HEK293 (cell line): ENCODE data around the gene SPINK2.
A peak's percentile ranks its signal among the peaks of the same experiment; 100 is the strongest.

Source experiments
- IKZF3 ChIP-seq: fragments of 450-650 bp; IDR thresholded peaks from 2 replicates; pipeline ENCODE4 v1.5.0; 2018; ENCODE audit warnings: missing biosample characterization, mild to moderate bottlenecking, missing genetic modification characterization, moderate library complexity
- ZBTB10 ChIP-seq: fragments of 450-650 bp; formaldehyde crosslinking; IDR thresholded peaks from 2 replicates; pipeline ENCODE4 v1.5.1; 2016; ENCODE audit warnings: missing biosample characterization, missing genetic modification characterization
- ZBTB26 ChIP-seq: fragments of 450-650 bp; formaldehyde crosslinking; optimal IDR thresholded peaks from 2 replicates; pipeline ENCODE3; 2016; ENCODE audit warnings: missing biosample characterization, mild to moderate bottlenecking, missing genetic modification characterization
- ZBTB44 ChIP-seq: fragments of 450-650 bp; IDR thresholded peaks from 2 replicates; pipeline ENCODE4 v1.5.1; 2018; ENCODE audit warnings: missing biosample characterization, mild to moderate bottlenecking, missing genetic modification characterization
- ZBTB7A ChIP-seq: fragments of 450-650 bp; formaldehyde crosslinking; IDR thresholded peaks from 2 replicates; pipeline ENCODE4 v1.5.1; 2016; ENCODE audit warnings: low read depth, missing biosample characterization, missing genetic modification characterization
- ZEB2 ChIP-seq: fragments of 450-650 bp; formaldehyde crosslinking; IDR thresholded peaks from 2 replicates; pipeline ENCODE4 v1.5.1; 2016; ENCODE audit warnings: missing biosample characterization, missing genetic modification characterization
- ZIC2 ChIP-seq: fragments of 450-650 bp; formaldehyde crosslinking; IDR thresholded peaks from 2 replicates; pipeline ENCODE4 v1.5.1; 2016; ENCODE audit warnings: missing biosample characterization, missing genetic modification characterization
- ZNF133 ChIP-seq: fragments of 450-650 bp; formaldehyde crosslinking; IDR thresholded peaks from 2 replicates; pipeline ENCODE4 v1.5.1; 2016; ENCODE audit warnings: missing biosample characterization, missing genetic modification characterization
- ZNF138 ChIP-seq: fragments of 450-650 bp; formaldehyde crosslinking; IDR thresholded peaks from 2 replicates; pipeline ENCODE4 v1.5.1; 2016; ENCODE audit warnings: missing biosample characterization, missing genetic modification characterization, borderline replicate concordance
- ZNF19 ChIP-seq: fragments of 450-650 bp; formaldehyde crosslinking; IDR thresholded peaks from 2 replicates; pipeline ENCODE4; 2016; ENCODE audit warnings: missing biosample characterization, missing genetic modification characterization, low read depth
- ZNF2 ChIP-seq: fragments of 450-650 bp; formaldehyde crosslinking; IDR thresholded peaks from 2 replicates; pipeline ENCODE4 v1.5.1; 2016; ENCODE audit warnings: missing biosample characterization, missing genetic modification characterization
- ZNF324 ChIP-seq: fragments of 450-650 bp; formaldehyde crosslinking; IDR thresholded peaks from 2 replicates; pipeline ENCODE4 v1.5.1; 2016; ENCODE audit warnings: missing biosample characterization, missing genetic modification characterization
- ZNF354C ChIP-seq: fragments of 450-650 bp; formaldehyde crosslinking; IDR thresholded peaks from 2 replicates; pipeline ENCODE4 v1.5.1; 2016; ENCODE audit warnings: missing biosample characterization, missing genetic modification characterization, low read depth, borderline replicate concordance
- ZNF510 ChIP-seq: fragments of 450-650 bp; formaldehyde crosslinking; IDR thresholded peaks from 2 replicates; pipeline ENCODE4 v1.5.1; 2018; ENCODE audit warnings: mild to moderate bottlenecking, missing genetic modification characterization, missing biosample characterization; ENCODE audit not compliant: insufficient replicate concordance
- ZNF544 ChIP-seq: fragments of 450-650 bp; formaldehyde crosslinking; IDR thresholded peaks from 2 replicates; pipeline ENCODE4 v1.5.0; 2017; ENCODE audit warnings: missing biosample characterization, missing genetic modification characterization
- ZNF580 ChIP-seq: fragments of 450-650 bp; formaldehyde crosslinking; IDR thresholded peaks from 2 replicates; pipeline ENCODE4 v1.5.1; 2016; ENCODE audit warnings: missing biosample characterization, missing genetic modification characterization
- ZNF585B ChIP-seq: fragments of 450-650 bp; formaldehyde crosslinking; IDR thresholded peaks from 2 replicates; pipeline ENCODE4 v1.5.1; 2016; ENCODE audit warnings: missing biosample characterization, missing genetic modification characterization
- ZNF621 ChIP-seq: fragments of 450-650 bp; formaldehyde crosslinking; IDR thresholded peaks from 2 replicates; pipeline ENCODE4 v1.5.1; 2017; ENCODE audit warnings: missing biosample characterization, missing genetic modification characterization
- ZNF626 ChIP-seq: fragments of 450-650 bp; sonication (Bioruptor Pico); formaldehyde crosslinking; IDR thresholded peaks from 2 replicates; pipeline ENCODE4 v1.5.1; 2018; ENCODE audit warnings: missing biosample characterization, missing genetic modification characterization, inconsistent platforms
- ZNF830 ChIP-seq: fragments of 450-650 bp; IDR thresholded peaks from 2 replicates; pipeline ENCODE4 v1.5.0; 2018; ENCODE audit warnings: missing biosample characterization, missing genetic modification characterization, low read depth, mild to moderate bottlenecking, moderate library complexity
- ZSCAN4 ChIP-seq: fragments of 450-650 bp; formaldehyde crosslinking; IDR thresholded peaks from 2 replicates; pipeline ENCODE4 v1.5.1; 2017; ENCODE audit warnings: missing biosample characterization, missing genetic modification characterization
- TF ChIP-seq, protein P1 (sequence below): fragments of 450-650 bp; formaldehyde crosslinking; IDR thresholded peaks from 2 replicates; pipeline ENCODE4 v1.5.1; 2016; ENCODE audit warnings: missing biosample characterization, missing genetic modification characterization
- TF ChIP-seq, protein P2 (sequence below): fragments of 450-650 bp; formaldehyde crosslinking; IDR thresholded peaks from 2 replicates; pipeline ENCODE4 v1.5.1; 2016; ENCODE audit warnings: missing biosample characterization, missing genetic modification characterization
- TF ChIP-seq, protein P3 (sequence below): fragments of 450-650 bp; formaldehyde crosslinking; IDR thresholded peaks from 2 replicates; pipeline ENCODE4 v1.5.1; 2017; ENCODE audit warnings: missing biosample characterization, missing genetic modification characterization

SPINK2 gene

GRCh38 chr4:56799824-56800756, 21.4 kb downstream of the SPINK2 start (continued):
- TF ChIP-seq ZBTB26 (tag by site-specific recombination): no peak
- peak; percentile 52; the same call in 1 of the 2 replicates for TF ChIP-seq ZEB2 (tag by site-specific recombination)
- no peak for TF ChIP-seq IKZF3
- no peak for TF ChIP-seq ZBTB10 (tag by site-specific recombination)
- TF ChIP-seq, protein P1, sequence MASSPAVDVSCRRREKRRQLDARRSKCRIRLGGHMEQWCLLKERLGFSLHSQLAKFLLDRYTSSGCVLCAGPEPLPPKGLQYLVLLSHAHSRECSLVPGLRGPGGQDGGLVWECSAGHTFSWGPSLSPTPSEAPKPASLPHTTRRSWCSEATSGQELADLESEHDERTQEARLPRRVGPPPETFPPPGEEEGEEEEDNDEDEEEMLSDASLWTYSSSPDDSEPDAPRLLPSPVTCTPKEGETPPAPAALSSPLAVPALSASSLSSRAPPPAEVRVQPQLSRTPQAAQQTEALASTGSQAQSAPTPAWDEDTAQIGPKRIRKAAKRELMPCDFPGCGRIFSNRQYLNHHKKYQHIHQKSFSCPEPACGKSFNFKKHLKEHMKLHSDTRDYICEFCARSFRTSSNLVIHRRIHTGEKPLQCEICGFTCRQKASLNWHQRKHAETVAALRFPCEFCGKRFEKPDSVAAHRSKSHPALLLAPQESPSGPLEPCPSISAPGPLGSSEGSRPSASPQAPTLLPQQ: no peak
- TF ChIP-seq ZNF138 (tag by site-specific recombination): no peak
- TF ChIP-seq, protein P2, sequence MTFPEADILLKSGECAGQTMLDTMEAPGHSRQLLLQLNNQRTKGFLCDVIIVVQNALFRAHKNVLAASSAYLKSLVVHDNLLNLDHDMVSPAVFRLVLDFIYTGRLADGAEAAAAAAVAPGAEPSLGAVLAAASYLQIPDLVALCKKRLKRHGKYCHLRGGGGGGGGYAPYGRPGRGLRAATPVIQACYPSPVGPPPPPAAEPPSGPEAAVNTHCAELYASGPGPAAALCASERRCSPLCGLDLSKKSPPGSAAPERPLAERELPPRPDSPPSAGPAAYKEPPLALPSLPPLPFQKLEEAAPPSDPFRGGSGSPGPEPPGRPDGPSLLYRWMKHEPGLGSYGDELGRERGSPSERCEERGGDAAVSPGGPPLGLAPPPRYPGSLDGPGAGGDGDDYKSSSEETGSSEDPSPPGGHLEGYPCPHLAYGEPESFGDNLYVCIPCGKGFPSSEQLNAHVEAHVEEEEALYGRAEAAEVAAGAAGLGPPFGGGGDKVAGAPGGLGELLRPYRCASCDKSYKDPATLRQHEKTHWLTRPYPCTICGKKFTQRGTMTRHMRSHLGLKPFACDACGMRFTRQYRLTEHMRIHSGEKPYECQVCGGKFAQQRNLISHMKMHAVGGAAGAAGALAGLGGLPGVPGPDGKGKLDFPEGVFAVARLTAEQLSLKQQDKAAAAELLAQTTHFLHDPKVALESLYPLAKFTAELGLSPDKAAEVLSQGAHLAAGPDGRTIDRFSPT: no peak
- no peak for TF ChIP-seq ZSCAN4 (tag by site-specific recombination)
- no peak for TF ChIP-seq ZBTB44 (tag by site-specific recombination)
- no peak for TF ChIP-seq ZNF19 (tag by site-specific recombination)
- no peak for TF ChIP-seq ZNF133 (tag by site-specific recombination)
- no peak for TF ChIP-seq ZNF354C (tag by site-specific recombination)
- TF ChIP-seq ZNF2 (tag by site-specific recombination): peak; percentile 24; the same call in 1 of the 2 replicates
- no peak for TF ChIP-seq ZNF510
- no peak for TF ChIP-seq ZNF830 (tag by site-specific recombination)
- TF ChIP-seq ZNF324 (tag by site-specific recombination): 0 out of 2 replicates have a peak, but pooled peaks have one; percentile 41
- TF ChIP-seq ZNF621: no peak
- TF ChIP-seq ZIC2 (tag by site-specific recombination): no peak
- no peak for TF ChIP-seq ZBTB7A (tag by site-specific recombination)
- no peak for TF ChIP-seq ZNF544
- TF ChIP-seq, protein P3, sequence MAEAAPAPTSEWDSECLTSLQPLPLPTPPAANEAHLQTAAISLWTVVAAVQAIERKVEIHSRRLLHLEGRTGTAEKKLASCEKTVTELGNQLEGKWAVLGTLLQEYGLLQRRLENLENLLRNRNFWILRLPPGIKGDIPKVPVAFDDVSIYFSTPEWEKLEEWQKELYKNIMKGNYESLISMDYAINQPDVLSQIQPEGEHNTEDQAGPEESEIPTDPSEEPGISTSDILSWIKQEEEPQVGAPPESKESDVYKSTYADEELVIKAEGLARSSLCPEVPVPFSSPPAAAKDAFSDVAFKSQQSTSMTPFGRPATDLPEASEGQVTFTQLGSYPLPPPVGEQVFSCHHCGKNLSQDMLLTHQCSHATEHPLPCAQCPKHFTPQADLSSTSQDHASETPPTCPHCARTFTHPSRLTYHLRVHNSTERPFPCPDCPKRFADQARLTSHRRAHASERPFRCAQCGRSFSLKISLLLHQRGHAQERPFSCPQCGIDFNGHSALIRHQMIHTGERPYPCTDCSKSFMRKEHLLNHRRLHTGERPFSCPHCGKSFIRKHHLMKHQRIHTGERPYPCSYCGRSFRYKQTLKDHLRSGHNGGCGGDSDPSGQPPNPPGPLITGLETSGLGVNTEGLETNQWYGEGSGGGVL: no peak
- TF ChIP-seq ZNF580 (tag by site-specific recombination): no peak
- TF ChIP-seq ZNF585B: no peak
- TF ChIP-seq ZNF626 (tag by site-specific recombination): no peak
